ENCODE measurements around the gene ABHD15.

The ABHD15 gene

GRCh38 chr17:29571486-29571882, 4.6 kb upstream of the ABHD15 start:
- Histone ChIP-seq H3K4me2 (ENCODE audit: low read length) (no peak overlapping the region), H3K4me1 (ENCODE audit: insufficient read depth, low read length, severe bottlenecking) (peaks cover 20% of the 10 kb centered on the region), H3K9me2 (ENCODE audit: low read depth, low read length) (no peaks in the 10 kb centered on the region), H4K20me1 (ENCODE audit: insufficient read depth, low read length) (no peaks in the 10 kb centered on the region), H3K9me3 (ENCODE audit: low read length) (no peaks in the 10 kb centered on the region), H3K9ac (ENCODE audit: low read length) (no peak overlapping the region), H3K79me2 (ENCODE audit: insufficient read depth, low read length) (no peaks in the 10 kb centered on the region), H3K36me3 (ENCODE audit: insufficient read depth, low read length) (peaks cover 33% of the 10 kb centered on the region; the same call in 1 of the 2 replicates), H3K27me3 (ENCODE audit: insufficient read depth, low read length) (no peaks in the 10 kb centered on the region), H3F3A (ENCODE audit: insufficient read depth, low read length) (no peaks in the 10 kb centered on the region), H3K27ac (ENCODE audit: low read depth, low read length, poor library complexity, severe bottlenecking) (no peak overlapping the region), H3K4me3 (ENCODE audit: low read depth, low read length, poor library complexity, severe bottlenecking) (no peak overlapping the region), H2AFZ (ENCODE audit: low read length) (no peak overlapping the region)
- TF ChIP-seq EZH2 (IDR thresholded peaks at IDR 0.05; ENCODE audit: borderline replicate concordance, low read length) = no peak
- no peak for TF ChIP-seq CTCF (IDR thresholded peaks at IDR 0.05; ENCODE audit: low read length)

GRCh38 chr17:29570521-29570920, 3.7 kb upstream of the ABHD15 start:
- H3K27ac ChIP-seq (ENCODE audit: low read depth, low read length, poor library complexity, severe bottlenecking) = no peak overlapping the region
- H3K27me3 ChIP-seq (ENCODE audit: insufficient read depth, low read length) = no peaks in the 10 kb centered on the region
- H3K9ac ChIP-seq (ENCODE audit: low read length) = no peak overlapping the region
- H3K36me3 ChIP-seq (ENCODE audit: insufficient read depth, low read length) = peaks cover 24% of the 10 kb centered on the region; the same call in 1 of the 2 replicates
- no peak for TF ChIP-seq EZH2 (IDR thresholded peaks at IDR 0.05; ENCODE audit: borderline replicate concordance, low read length)
- no peak for TF ChIP-seq CTCF (IDR thresholded peaks at IDR 0.05; ENCODE audit: low read length)
- H2AFZ ChIP-seq (ENCODE audit: low read length) = no peak overlapping the region
- no peaks in the 10 kb centered on the region for H4K20me1 ChIP-seq (ENCODE audit: insufficient read depth, low read length)
- no peaks in the 10 kb centered on the region for H3K9me2 ChIP-seq (ENCODE audit: low read depth, low read length)
- H3K9me3 ChIP-seq (ENCODE audit: low read length) = no peaks in the 10 kb centered on the region
- peaks cover 29% of the 10 kb centered on the region for H3K4me1 ChIP-seq (ENCODE audit: insufficient read depth, low read length, severe bottlenecking)
- no peak overlapping the region for H3K4me3 ChIP-seq (ENCODE audit: low read depth, low read length, poor library complexity, severe bottlenecking)
- no peak overlapping the region for H3K4me2 ChIP-seq (ENCODE audit: low read length)
- H3F3A ChIP-seq (ENCODE audit: insufficient read depth, low read length) = no peaks in the 10 kb centered on the region
- H3K79me2 ChIP-seq (ENCODE audit: insufficient read depth, low read length) = no peaks in the 10 kb centered on the region

GRCh38 chr17:29569245-29569950, 2.6 kb upstream of the ABHD15 start:
- Histone ChIP-seq H3K79me2 (ENCODE audit: insufficient read depth, low read length) (no peaks in the 10 kb centered on the region), H2AFZ (ENCODE audit: low read length) (no peak overlapping the region), H3K9me2 (ENCODE audit: low read depth, low read length) (no peaks in the 10 kb centered on the region), H3K9ac (ENCODE audit: low read length) (peak overlapping the region; percentile 81; the same call in 1 of the 2 replicates), H3K36me3 (ENCODE audit: insufficient read depth, low read length) (peaks cover 12% of the 10 kb centered on the region; the same call in 1 of the 2 replicates), H3F3A (ENCODE audit: insufficient read depth, low read length) (no peaks in the 10 kb centered on the region), H3K4me1 (ENCODE audit: insufficient read depth, low read length, severe bottlenecking) (peaks cover 32% of the 10 kb centered on the region), H3K4me3 (ENCODE audit: low read depth, low read length, poor library complexity, severe bottlenecking) (peak overlapping the region; percentile 84), H3K4me2 (ENCODE audit: low read length) (peak overlapping the region; percentile 84), H3K9me3 (ENCODE audit: low read length) (no peaks in the 10 kb centered on the region), H3K27ac (ENCODE audit: low read depth, low read length, poor library complexity, severe bottlenecking) (no peak overlapping the region), H4K20me1 (ENCODE audit: insufficient read depth, low read length) (no peaks in the 10 kb centered on the region), H3K27me3 (ENCODE audit: insufficient read depth, low read length) (no peaks in the 10 kb centered on the region)
- TF ChIP-seq EZH2 (IDR thresholded peaks at IDR 0.05; ENCODE audit: borderline replicate concordance, low read length) (no peak), CTCF (IDR thresholded peaks at IDR 0.05; ENCODE audit: low read length) (no peak)
